NCI-H2196 (cell line): ENCODE results near the gene ATRNL1.
"Not testable (repeated sequence)": the region's sequence is repeated elsewhere in the genome, so short reads cannot be mapped to it uniquely, and the experiment has no call there.

ENCODE experiments used
- DNase-seq: peaks from one replicate; lab custom pipeline; 2025; ENCODE audit not compliant: unreplicated experiment; lab: John Stamatoyannopoulos, UW

ATRNL1 gene

DNA sequence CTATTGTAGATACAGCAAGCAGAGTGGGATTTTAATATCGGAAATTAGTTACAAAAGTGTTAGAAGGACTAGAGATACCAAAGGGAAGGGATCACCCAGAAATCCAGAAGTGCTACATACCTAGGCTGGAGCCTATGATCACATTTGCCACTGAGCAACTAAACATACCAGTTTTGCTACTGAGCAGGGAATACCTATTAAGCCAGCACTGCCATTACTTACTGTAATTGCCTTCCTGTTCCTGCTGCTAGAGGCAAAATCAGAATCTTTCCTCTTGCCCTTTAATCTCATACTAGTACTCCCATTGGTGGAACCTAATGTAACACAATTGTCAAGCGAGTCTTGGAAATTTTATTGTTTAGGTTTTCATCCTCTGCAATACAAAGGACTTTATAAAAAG lies 121.7 kb downstream of the ATRNL1 start:
- no peak for DNase-seq

DNA sequence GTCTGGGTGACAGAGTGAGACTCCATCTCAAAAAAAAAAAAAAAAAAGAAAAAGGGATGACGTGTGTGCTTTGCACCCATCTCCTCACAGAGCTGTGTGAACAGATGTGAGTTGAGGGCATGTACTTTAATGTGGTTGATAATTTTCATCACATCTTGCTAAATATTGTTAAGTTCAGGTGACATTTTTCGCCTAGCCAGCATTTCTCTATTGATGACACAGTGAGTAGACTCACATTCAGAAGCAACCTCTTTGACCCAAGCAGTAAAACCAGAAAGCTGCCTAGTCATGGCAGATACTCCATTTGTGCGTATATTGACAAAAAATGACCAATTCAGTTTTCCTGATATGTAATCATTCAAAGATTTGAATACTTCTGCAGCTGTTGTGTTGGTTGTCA lies 126.0 kb downstream of the ATRNL1 start:
- no peak for DNase-seq

DNA sequence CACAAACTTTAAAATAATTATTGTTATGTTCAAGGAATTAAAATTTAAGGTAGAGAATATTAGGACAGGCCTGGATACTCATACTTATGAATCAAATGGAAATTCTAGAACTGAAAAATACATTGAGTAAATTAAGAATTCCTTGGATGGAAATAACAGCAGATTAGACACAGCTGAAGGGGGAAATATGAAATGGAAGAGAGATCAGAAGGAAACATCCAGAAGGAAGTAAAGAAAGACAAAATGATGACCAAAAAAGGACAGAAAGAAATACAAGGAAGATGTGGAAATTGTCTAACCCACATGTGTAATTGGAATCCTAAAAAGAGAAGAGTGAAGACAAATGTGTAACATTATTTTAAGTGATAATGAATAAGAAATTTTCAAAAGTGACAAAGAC lies 128.9 kb downstream of the ATRNL1 start:
- no peak for DNase-seq

DNA sequence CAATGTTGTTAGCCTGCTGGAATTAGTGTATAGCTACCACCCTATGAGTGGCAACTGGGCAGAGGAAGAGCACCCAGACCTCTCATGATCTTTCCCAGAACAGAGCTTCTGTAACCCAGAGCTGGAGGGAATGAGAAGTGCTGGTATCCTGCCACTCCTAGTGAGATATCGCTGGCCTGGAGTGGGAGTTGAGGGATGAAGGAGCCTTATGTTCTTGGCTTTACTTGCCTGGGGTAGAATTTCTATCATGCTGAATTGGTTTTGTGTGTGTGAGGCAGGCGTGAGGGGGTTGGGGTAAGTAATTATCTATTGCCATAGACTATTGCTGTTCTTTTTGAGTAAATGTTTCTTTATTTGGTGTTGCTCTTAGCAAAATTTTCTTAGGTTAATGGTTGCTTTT lies 146.6 kb downstream of the ATRNL1 start:
- no peak for DNase-seq

DNA sequence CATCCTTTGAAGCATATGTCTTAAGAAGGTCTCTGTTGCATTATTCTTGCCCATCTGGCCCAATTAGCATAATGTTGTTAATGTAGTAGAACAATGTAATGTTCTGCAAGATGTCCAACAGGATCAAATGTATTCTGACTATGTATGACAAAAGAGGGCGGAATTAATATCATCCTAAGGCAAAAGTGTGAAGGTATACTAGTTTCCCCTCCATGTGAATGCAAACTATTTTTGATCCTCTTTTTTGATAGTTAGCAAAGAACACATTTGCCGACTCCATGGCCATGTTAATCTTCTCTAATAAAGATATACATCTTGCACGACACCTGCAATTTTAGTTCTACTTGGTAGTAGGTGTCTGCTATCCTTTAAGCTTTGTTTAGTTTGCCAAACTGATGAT lies 157.6 kb downstream of the ATRNL1 start:
- DNase-seq, result no peak

DNA sequence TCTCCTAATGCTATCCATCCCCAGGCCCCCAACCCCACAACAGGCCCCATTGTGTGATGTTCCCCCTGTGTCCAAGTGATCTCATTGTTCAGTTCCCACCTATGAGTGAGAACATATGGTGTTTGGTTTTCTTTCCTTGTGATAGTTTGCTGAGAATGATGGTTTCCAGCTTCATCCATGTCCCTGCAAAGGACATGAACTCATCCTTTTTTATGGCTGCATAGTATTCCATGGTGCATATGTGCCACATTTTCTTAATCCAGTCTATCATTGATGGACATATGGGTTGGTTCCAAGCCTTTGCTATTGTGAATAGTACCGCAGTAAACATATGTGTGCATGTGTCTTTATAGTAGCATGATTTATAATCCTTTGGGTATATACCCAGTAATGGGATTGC lies 160.6 kb downstream of the ATRNL1 start:
- not testable (repeated sequence) for DNase-seq

DNA sequence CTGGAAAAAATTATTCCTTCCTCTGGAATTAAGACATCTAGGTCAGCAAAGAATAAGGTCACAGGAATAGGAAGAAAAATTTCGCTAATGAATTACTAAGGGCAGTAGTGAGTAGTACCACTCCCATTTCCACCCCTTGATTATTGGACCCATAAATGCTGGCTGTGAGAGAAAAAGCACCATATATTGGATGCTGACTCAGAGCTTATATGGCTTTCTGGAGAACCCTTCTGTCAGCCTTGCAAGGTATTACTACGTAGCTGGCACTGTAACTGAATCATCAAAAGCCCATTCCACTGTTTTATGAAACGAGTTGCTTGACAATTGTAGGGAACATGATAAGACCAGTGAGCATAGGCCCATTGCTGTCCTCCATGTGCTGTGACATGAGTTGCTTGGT lies 179.3 kb downstream of the ATRNL1 start:
- no peak for DNase-seq

DNA sequence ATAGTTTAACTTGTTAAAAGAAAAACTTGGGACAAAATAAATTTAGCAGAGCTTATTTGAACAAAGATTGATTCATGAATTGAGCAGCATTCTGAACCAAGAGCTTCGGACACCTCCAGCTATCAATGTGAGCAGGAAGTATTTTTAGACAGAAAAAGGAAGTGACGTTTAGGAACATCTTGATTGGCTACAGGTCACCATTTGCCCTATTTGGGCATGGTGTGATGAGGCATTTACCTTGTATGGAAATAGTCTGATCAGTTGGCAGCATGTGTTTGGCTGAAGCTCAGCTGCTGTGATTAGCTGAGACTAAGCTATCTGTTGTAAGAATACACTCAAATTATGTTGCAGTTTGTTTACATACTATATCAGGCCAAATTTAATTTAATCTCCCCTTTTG lies 185.1 kb downstream of the ATRNL1 start:
- no peak for DNase-seq

DNA sequence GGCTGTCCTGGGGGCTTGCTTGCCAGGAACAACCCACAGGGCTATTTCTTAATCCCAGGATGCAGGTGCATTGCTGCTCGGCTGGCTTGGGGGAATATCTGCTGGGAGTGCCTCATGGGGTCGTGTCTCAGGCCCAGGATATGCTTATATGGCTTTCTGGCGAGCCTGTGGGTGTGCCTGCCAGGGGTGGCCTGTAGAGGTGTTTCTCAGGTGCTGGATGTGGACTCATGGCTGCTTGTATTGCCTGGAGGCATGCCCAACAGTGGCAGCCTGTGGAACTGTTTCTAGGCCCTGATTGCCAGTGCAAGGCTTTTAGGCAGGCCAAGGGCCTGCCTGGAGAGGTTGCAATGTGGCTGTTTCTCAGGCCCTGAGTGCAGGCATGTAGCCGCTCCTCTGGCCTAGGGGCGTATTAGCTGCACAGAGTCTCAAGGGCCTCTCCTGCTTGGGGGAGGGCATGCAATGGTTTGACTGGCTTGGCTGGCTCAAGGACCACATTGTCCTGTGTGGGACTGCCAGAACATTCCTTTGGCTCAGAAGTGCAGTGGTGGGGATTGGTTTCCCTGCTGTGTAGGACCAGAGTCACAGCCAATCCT lies 202.1 kb downstream of the ATRNL1 start:
- no peak for DNase-seq

DNA sequence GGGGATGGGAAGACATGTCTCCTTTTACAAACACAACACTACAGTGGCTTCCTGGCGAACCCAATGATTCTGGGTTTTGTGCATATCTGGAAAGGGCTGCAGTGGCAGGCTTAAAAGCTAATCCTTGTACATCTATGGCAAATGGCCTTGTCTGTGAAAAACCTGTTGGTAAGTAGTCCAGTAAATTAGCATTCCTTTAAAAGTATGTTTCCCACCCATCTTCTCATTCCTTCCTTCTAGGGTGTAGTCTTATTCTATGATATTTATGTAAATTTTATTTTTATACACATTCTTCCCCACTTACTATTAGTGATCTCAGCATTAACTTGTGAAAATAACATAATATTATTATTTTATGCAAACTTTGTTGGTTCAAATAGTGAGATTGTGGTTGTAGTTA lies 206.9 kb downstream of the ATRNL1 start:
- DNase-seq, result no peak

DNA sequence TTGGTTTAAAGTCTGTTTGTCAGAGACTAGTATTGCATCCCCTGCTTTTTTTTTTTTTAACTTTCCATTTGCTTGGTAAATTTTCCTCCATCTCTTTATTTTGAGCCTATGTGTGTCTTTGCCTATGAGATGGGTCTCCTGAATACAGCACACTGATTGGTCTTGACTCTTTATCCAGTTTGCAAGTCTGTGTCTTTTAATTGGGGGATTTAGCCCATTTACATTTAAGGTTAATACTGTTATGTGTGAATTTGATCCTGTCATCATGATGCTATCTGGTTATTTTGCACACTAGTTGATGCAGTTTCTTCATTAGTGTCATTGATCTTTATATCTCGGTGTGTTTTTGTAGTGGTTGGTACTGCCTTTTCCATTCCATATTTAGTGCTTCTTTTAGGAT lies 226.5 kb downstream of the ATRNL1 start:
- DNase-seq, result not testable (repeated sequence)

DNA sequence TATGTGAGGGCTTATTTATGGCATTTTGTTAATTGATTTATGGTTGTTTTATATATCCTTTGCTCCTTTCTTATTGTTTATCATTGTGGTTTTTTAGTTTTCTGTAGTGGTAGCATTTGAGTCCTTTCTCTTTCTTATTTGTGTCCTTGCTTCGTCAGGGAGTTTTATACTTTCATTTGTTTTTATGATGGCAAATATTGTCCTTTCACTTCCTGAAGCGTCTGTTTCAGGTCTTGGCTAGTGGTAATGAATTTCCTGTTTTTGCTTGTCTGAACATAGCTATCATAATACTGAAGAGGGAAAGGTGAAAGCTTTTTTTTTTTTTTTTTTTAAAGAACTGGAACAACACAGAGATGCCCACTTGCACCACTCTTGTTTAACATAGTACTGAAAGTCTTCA lies 228.2 kb downstream of the ATRNL1 start:
- DNase-seq, result no peak

DNA sequence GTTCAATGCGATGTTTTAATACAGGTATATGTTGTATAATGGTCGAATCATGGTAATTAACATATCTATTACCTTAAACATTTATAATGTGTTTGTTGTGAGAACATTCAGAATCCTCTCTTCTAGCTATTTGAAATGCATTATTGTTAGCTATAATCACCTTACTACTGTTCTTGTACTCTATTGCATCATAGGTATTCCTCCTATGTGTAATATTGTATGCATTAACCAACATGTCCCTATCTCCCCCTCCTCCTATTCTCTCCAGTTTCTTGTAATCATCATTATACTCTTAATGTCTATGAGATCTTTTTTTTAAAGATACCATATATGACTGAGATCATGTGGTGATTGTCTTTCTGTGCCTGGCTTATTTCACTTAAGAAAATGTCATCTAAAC lies 235.2 kb downstream of the ATRNL1 start:
- no peak for DNase-seq

DNA sequence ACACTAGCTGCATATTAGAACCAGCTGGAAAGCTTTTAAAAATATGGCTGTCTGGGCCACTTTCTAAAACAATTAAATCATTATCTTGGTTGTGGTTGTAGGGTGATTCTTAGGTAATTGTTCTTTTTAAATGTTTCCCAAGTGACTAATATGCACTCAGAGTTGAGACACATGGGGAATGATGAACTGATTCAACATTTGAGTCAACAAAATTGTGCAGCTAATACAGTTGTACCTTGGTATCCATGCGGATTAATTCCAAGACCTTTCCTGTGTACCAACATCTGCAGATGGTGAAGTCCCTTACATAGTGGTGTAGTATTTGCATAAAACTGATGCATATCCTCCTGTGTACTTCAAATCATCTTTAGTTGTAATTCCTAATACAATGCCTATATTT lies 242.2 kb downstream of the ATRNL1 start:
- no peak for DNase-seq

DNA sequence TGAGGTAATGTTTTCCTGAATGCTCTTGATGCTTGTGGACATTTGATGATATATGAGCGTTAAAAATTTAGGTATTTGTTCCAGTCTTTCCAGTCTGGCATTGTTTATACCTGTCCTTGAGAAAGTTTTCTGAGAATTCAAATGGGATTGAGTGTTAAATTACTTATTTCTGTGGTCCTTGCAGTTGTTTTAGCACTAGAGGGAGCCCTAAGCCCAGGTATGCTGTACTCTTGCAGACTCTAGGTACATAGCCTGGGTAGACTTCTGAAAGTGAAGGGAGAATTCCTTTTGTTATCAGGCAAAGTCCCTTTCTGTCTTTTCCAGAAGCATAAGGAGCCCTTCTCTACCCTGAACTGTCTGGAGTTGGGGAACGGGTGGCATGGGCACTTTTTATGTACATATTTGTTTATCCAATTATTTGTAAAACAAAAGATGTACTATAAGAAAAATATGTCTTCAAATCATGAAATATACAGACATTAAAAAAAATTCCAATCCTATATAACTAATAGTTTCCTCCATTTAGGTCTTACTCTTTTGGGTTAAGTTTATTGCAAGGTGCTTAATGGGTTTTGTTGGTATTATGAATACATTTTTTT lies 262.1 kb downstream of the ATRNL1 start:
- DNase-seq, result peak; percentile 18

DNA sequence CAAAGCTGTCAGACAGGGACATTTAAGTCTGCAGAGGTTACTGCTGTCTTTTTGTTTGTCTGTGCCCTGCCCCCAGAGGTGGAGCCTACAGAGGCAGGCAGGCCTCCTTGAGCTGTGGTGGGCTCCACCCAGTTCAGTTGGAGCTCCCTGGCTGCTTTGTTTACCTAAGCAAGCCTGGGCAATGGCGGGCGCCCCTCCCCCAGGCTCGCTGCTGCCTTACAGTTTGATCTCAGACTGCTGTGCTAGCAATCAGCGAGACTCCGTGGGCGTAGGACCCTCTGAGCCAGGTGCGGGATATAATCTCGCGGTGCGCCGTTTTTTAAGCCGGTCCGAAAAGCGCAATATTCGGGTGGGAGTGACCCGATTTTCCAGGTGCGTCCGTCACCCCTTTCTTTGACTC lies 274.8 kb downstream of the ATRNL1 start:
- DNase-seq, result not testable (repeated sequence)

DNA sequence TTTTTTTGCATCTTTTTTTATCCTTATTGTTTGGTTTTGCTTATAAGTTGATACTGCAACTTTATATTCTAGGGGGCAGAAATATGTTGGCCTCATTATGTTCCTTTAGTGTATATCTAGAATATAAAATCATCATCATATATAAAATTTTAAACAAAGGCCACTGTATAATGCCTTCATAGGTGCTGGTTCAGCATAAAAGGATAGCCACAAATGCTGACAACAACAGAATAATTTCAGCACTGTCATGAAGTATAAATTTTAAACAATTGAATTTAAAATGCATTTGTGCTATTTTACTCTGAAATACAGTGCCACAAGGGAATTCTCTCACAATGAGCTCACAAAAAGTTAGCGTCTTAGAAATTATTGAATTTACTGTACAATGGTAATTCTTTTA lies 285.9 kb downstream of the ATRNL1 start:
- no peak for DNase-seq

DNA sequence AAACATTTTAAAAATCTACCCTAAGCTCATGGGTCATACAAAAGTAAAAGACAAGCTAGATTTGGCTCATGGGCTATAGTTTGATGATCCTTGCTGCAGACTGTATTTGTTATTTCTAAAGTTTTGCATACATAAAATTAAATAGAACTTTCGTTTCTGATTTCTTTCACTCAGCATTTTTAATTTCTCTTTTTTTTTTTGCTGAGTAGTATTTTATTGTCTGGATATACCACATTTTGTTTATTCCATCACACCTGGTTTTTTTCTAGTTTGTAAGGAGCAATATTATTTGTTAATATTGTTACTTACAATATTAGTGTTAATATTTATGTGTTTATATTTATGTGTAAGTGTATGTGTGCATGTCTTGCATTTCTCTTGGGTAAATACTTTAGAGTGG lies 291.5 kb downstream of the ATRNL1 start:
- no peak for DNase-seq

DNA sequence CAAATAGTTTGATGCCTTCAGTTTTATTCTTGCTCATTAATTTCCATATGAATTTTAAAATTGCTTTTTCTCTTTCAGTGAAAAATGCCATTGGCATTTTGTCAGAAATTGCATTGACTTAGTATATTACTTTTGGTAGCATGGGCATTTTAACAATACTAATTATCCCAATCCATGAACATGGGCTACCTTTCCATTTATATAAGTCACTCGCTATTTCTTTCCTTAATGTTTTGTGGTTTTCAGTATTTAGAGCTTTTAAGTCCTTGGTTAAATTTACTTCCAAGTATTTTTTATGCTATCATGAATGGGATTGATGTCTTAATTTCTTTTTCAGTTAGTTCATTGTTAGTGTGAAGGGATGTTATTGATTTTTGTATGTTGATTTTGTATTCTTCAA lies 297.4 kb downstream of the ATRNL1 start:
- DNase-seq, result no peak

DNA sequence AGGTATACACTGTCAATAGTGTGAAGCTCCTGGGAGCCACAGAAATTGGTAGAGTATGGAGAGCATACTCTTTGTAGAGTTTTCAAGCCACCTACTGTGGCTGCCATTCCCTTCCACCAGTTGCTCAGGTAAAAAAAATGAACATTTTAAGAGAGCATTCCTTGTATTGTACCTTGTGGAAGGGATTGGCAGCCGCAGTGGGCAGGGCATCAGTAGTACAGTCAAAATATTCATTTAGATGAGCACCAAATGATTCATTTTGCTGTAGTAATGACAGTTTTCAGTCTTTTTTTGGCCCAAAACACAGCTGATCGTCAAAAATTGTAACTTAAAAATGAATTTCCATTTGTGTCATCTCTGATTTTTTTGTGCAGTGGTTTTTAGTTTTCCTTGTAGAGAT lies 304.9 kb downstream of the ATRNL1 start:
- DNase-seq, result no peak

DNA sequence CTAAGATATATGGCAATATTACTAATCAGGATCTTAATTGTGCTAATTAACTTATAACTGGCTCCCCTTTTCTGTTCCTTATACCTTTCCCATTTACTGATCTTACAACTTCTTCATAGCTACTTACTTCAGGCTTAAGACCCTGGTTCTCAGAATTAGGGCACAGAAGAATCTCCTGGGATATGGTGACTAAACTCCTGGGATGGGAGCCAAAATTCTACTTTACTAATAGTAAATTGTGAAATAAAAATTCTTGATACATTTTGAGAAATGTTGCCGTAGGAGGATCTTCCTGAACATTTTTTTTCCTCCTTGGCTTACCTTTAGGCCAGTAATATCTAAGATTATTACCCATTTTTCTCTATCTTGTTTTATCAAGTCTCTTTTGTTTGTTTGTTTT lies 309.5 kb downstream of the ATRNL1 start:
- DNase-seq, result no peak

DNA sequence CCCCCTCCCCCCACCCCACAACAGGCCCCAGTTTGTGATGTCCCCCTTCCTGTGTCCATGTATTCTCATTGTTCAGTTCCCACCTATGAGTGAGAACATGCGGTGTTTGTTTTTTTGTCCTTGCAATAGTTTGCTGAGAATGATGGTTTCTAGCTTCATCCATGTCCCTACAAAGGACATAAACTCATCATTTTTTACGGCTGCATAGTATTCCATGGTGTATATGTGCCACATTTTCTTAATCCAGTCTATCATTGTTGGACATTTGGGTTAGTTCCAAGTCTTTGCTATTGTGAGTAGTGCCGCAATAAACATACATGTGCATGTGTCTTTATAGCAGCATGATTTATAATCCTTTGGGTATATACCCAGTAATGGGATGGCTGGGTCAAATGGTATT lies 312.7 kb downstream of the ATRNL1 start:
- not testable (repeated sequence) for DNase-seq

DNA sequence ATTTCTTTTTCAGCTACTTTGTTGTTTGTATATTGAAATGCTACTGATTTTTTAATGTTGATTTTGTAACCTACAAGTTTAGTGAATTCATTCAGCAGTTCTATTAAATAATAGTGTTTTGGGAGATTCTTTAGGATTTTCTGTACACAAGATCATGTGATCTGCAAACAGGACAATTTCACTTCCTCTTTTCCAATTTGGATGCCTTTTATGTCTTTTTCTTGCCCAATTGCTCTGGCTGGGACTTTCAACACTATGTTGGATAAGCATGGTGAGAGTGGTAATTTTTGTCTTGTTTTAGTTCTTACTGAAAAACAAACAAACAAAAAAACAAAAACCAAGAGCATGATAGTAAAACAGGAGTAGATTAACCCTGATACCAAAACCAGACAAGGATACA lies 316.2 kb downstream of the ATRNL1 start:
- DNase-seq, result no peak
